ENCODE data around the gene SGPL1.
"Not testable (repeated sequence)": the region's sequence is repeated elsewhere in the genome, so short reads cannot be mapped to it uniquely, and the experiment has no call there.

GRCh38 chr10:70919906-70920305 is 104.2 kb downstream of the SGPL1 start:
- TF ChIP-seq, protein P1, sequence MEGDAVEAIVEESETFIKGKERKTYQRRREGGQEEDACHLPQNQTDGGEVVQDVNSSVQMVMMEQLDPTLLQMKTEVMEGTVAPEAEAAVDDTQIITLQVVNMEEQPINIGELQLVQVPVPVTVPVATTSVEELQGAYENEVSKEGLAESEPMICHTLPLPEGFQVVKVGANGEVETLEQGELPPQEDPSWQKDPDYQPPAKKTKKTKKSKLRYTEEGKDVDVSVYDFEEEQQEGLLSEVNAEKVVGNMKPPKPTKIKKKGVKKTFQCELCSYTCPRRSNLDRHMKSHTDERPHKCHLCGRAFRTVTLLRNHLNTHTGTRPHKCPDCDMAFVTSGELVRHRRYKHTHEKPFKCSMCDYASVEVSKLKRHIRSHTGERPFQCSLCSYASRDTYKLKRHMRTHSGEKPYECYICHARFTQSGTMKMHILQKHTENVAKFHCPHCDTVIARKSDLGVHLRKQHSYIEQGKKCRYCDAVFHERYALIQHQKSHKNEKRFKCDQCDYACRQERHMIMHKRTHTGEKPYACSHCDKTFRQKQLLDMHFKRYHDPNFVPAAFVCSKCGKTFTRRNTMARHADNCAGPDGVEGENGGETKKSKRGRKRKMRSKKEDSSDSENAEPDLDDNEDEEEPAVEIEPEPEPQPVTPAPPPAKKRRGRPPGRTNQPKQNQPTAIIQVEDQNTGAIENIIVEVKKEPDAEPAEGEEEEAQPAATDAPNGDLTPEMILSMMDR (IDR thresholded peaks at IDR 0.05 in 2 of 3, conservative IDR thresholded peaks at IDR 0.05 in 1 of 3; ENCODE audit: borderline replicate concordance in 1 of 3, insufficient read depth in 1 of 3, low read depth in 2 of 3, low read length in 2 of 3): not testable (repeated sequence)
- not testable (repeated sequence) for TF ChIP-seq POLR2AphosphoS5 (IDR thresholded peaks at IDR 0.05; ENCODE audit: low read depth, low read length); FOSL1 (IDR thresholded peaks at IDR 0.05; ENCODE audit: low read depth); SP1 (IDR thresholded peaks at IDR 0.05; ENCODE audit: low read depth); JUND (IDR thresholded peaks at IDR 0.05); EZH2phosphoT487 (IDR thresholded peaks at IDR 0.05; ENCODE audit: borderline replicate concordance); POLR2A (IDR thresholded peaks at IDR 0.05; ENCODE audit: borderline replicate concordance, extremely low read depth, insufficient read depth, insufficient read length); ZNF274 (IDR thresholded peaks at IDR 0.05; ENCODE audit: low read depth, low read length)

Measured in HCT116 (cell line).